SU-DHL-6 (cell line): ENCODE measurements around the gene RNASEL.

ENCODE experiments used
- H2AFZ ChIP-seq: fragments of 200-600 bp; sonication (generic); 2 replicates; pipeline ENCODE4 v1.6.1; 2014; ENCODE audit warnings: low read depth, mild to moderate bottlenecking, moderate library complexity, mixed read lengths, antibody characterized with exemption, low read length; ENCODE audit not compliant: severe bottlenecking
- H3F3A ChIP-seq: fragments of 200-600 bp; shearing (Covaris generic); 2 replicates; pipeline ENCODE4 v1.6.0; 2016; ENCODE audit warnings: antibody characterized with exemption, mild to moderate bottlenecking; ENCODE audit not compliant: insufficient read depth
- H3K27ac ChIP-seq: fragments of 200-600 bp; sonication (generic); 2 replicates; pipeline ENCODE4 v1.5.1; 2016; ENCODE audit warnings: low read depth, mild to moderate bottlenecking, low read length, moderate library complexity, mixed read lengths
- H3K27me3 ChIP-seq: fragments of 200-600 bp; sonication (generic), shearing (Covaris generic); 2 replicates; pipeline ENCODE4 v1.6.0; 2014; ENCODE audit warnings: mild to moderate bottlenecking, low read length
- H3K36me3 ChIP-seq: fragments of 200-600 bp; sonication (generic); 2 replicates; pipeline ENCODE4 v1.6.1; 2014; ENCODE audit warnings: mild to moderate bottlenecking, low read length, mixed read lengths
- H3K4me2 ChIP-seq: fragments of 300-600, 200-600 bp; shearing (Covaris generic), sonication (generic); 2 replicates; pipeline ENCODE4 v1.6.0; 2014; ENCODE audit warnings: low read length, low read depth, mild to moderate bottlenecking; ENCODE audit not compliant: poor library complexity, severe bottlenecking
- H3K4me3 ChIP-seq: fragments of 200-600 bp; sonication (generic); 2 replicates; pipeline ENCODE4 v1.5.1; 2014; ENCODE audit warnings: antibody characterized with exemption, low read length, mild to moderate bottlenecking, mixed read lengths; ENCODE audit not compliant: insufficient read depth, poor library complexity, severe bottlenecking
- H3K79me2 ChIP-seq: fragments of 200-600 bp; sonication (generic); 2 replicates; pipeline ENCODE4 v1.6.1; 2014; ENCODE audit warnings: mild to moderate bottlenecking, low read length, moderate library complexity; ENCODE audit not compliant: insufficient read depth
- H3K9ac ChIP-seq: fragments of 200-600 bp; sonication (generic); 2 replicates; pipeline ENCODE4 v1.7.0; 2014; ENCODE audit warnings: mild to moderate bottlenecking, low read length
- H3K9me2 ChIP-seq: fragments of 200-600 bp; sonication (generic); replicated peaks from 2 replicates; pipeline ENCODE4 v1.6.1; 2014; ENCODE audit warnings: low read length; ENCODE audit not compliant: insufficient read depth
- H3K9me3 ChIP-seq: fragments of 200-600 bp; sonication (generic); 2 replicates; pipeline ENCODE4 v1.6.1; 2014; ENCODE audit warnings: low read length, mixed read lengths; ENCODE audit not compliant: insufficient read depth
- H4K20me1 ChIP-seq: fragments of 200-600 bp; sonication (generic); 2 replicates; pipeline ENCODE4 v1.6.1; 2014; ENCODE audit warnings: low read depth, mild to moderate bottlenecking, antibody characterized with exemption, low read length, moderate library complexity, mixed read lengths
- EZH2phosphoT487 ChIP-seq: fragments of 200-600 bp; sonication (generic), shearing (Covaris generic); conservative IDR thresholded peaks from 2 replicates; pipeline ENCODE4 v1.6.1; 2018; ENCODE audit warnings: mild to moderate bottlenecking, antibody characterized with exemption, low read length, moderate library complexity, mixed read lengths
- TF ChIP-seq, protein P1 (sequence below): fragments of 200-600 bp; sonication (generic); IDR thresholded peaks from one replicate; pipeline ENCODE4 v1.5.1; 2017; ENCODE audit warnings: antibody characterized with exemption, mild to moderate bottlenecking, low read length, moderate library complexity; ENCODE audit not compliant: insufficient read depth, poor library complexity, severe bottlenecking

Gene RNASEL

DNA sequence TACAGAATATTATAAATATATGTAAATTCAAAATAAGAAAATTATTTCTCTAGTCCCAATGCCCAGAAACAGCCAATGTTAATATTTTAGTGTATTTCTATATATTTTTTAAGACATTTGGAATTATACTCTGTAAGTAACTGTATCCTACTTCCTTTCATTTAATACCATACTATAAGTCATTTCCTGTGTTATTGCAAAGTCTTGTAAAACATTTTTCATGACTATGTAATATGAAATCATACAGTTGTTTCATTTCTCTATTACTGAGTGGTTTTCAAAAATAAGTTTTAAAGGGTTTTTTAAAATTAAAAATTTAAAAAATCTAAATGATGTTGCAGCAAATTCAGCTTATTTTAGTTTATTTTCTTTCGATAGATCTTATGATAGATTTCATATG lies 2.0 kb downstream of the RNASEL start:
- no peaks in the 10 kb centered on the region for H3F3A ChIP-seq
- no peak overlapping the region for H2AFZ ChIP-seq
- H4K20me1 ChIP-seq: no peaks in the 10 kb centered on the region
- H3K9ac ChIP-seq: no peak overlapping the region
- no peak overlapping the region for H3K27ac ChIP-seq
- H3K9me2 ChIP-seq: no peaks in the 10 kb centered on the region
- H3K9me3 ChIP-seq: no peaks in the 10 kb centered on the region
- H3K4me3 ChIP-seq: no peak overlapping the region
- H3K36me3 ChIP-seq: no peaks in the 10 kb centered on the region
- H3K4me2 ChIP-seq: no peak overlapping the region
- H3K79me2 ChIP-seq: no peaks in the 10 kb centered on the region
- H3K27me3 ChIP-seq: no peaks in the 10 kb centered on the region
- TF ChIP-seq, protein P1, sequence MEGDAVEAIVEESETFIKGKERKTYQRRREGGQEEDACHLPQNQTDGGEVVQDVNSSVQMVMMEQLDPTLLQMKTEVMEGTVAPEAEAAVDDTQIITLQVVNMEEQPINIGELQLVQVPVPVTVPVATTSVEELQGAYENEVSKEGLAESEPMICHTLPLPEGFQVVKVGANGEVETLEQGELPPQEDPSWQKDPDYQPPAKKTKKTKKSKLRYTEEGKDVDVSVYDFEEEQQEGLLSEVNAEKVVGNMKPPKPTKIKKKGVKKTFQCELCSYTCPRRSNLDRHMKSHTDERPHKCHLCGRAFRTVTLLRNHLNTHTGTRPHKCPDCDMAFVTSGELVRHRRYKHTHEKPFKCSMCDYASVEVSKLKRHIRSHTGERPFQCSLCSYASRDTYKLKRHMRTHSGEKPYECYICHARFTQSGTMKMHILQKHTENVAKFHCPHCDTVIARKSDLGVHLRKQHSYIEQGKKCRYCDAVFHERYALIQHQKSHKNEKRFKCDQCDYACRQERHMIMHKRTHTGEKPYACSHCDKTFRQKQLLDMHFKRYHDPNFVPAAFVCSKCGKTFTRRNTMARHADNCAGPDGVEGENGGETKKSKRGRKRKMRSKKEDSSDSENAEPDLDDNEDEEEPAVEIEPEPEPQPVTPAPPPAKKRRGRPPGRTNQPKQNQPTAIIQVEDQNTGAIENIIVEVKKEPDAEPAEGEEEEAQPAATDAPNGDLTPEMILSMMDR: no peak
- no peak for TF ChIP-seq EZH2phosphoT487

- Histone ChIP-seq H3K27ac (no peak overlapping the region), H3K79me2 (no peaks in the 10 kb centered on the region), H3K9me3 (no peaks in the 10 kb centered on the region), H3K4me3 (no peak overlapping the region), H4K20me1 (no peaks in the 10 kb centered on the region), H3K4me2 (no peak overlapping the region), H3K9me2 (no peaks in the 10 kb centered on the region), H3K36me3 (no peaks in the 10 kb centered on the region), H3K9ac (no peak overlapping the region), H3K27me3 (no peaks in the 10 kb centered on the region), H2AFZ (no peak overlapping the region), H3F3A (no peaks in the 10 kb centered on the region)
- TF ChIP-seq, protein P1: no peak
- TF ChIP-seq EZH2phosphoT487: no peak
Observed at GRCh38 chr1:182586380-182586779, 2.7 kb downstream of the RNASEL start.

GRCh38 chr1:182584746-182585145 lies 4.3 kb downstream of the RNASEL start:
- TF ChIP-seq EZH2phosphoT487: no peak
- TF ChIP-seq, protein P1: no peak
- H3K36me3 ChIP-seq: peaks cover under 1% of the 10 kb centered on the region; the same call in 1 of the 2 replicates
- no peak overlapping the region for H3K27ac ChIP-seq
- H3K9ac ChIP-seq: no peak overlapping the region
- H2AFZ ChIP-seq: no peak overlapping the region
- H3F3A ChIP-seq: no peaks in the 10 kb centered on the region
- no peaks in the 10 kb centered on the region for H3K9me2 ChIP-seq
- H3K79me2 ChIP-seq: no peaks in the 10 kb centered on the region
- no peaks in the 10 kb centered on the region for H3K9me3 ChIP-seq
- no peaks in the 10 kb centered on the region for H4K20me1 ChIP-seq
- H3K4me3 ChIP-seq: no peak overlapping the region
- no peaks in the 10 kb centered on the region for H3K27me3 ChIP-seq
- peak overlapping the region; percentile 31 for H3K4me2 ChIP-seq

DNA sequence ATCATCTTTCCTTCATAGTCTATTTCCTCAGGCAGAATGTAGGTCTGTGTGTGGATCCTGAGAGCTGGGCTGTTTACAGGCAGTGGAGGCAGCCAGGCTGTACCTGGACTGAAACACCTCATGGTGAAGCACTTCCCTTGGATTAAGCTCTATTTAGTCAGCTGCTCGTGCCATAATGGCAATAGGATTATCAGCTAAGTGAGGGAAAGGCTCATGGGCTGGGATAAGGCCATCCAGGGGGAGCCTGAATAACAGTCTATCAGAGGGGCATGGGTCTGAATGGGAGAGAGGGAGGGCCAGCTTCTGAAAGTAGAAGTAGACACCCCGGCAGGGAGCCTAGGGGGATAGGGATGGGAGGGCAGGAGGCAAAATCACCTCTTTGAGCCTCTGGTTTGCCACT lies 8.3 kb downstream of the RNASEL start:
- no peak overlapping the region for H3K4me2 ChIP-seq
- H3K27me3 ChIP-seq: no peaks in the 10 kb centered on the region
- H4K20me1 ChIP-seq: no peaks in the 10 kb centered on the region
- peaks cover 6% of the 10 kb centered on the region; the same call in 1 of the 2 replicates for H3K36me3 ChIP-seq
- no peaks in the 10 kb centered on the region for H3K79me2 ChIP-seq
- no peaks in the 10 kb centered on the region for H3K9me3 ChIP-seq
- TF ChIP-seq, protein P1: no peak
- TF ChIP-seq EZH2phosphoT487: no peak
- no peak overlapping the region for H3K27ac ChIP-seq
- H3K9ac ChIP-seq: no peak overlapping the region
- no peaks in the 10 kb centered on the region for H3F3A ChIP-seq
- H3K9me2 ChIP-seq: no peaks in the 10 kb centered on the region
- H3K4me3 ChIP-seq: no peak overlapping the region
- no peak overlapping the region for H2AFZ ChIP-seq
